PC-9 (cell line): ENCODE results near the gene DENND1A.

Experiments used
- CTCF ChIP-seq: fragments of 200-600 bp; sonication (generic); conservative IDR thresholded peaks from 2 replicates; pipeline ENCODE4 v1.6.1; 2017; ENCODE audit warnings: mixed run types, antibody characterized with exemption, mild to moderate bottlenecking, moderate library complexity
- EZH2 ChIP-seq: fragments of 200-600 bp; sonication (generic); IDR thresholded peaks from 2 replicates; pipeline ENCODE4 v1.8.0; 2017; ENCODE audit warnings: antibody characterized with exemption, low read depth

- TF ChIP-seq CTCF: no peak
- TF ChIP-seq EZH2: no peak
Measured at GRCh38 chr9:123344192-123344949, 585.6 kb downstream of the DENND1A start.
